OCI-M1 (cell line): ENCODE measurements around the gene SPDYE18.
"Not testable (repeated sequence)": the region's sequence is repeated elsewhere in the genome, so short reads cannot be mapped to it uniquely, and the experiment has no call there.

ENCODE experiments used
- DNase-seq: peaks from one replicate; lab custom pipeline; 2025; lab: John Stamatoyannopoulos, UW

The SPDYE18 gene

DNA sequence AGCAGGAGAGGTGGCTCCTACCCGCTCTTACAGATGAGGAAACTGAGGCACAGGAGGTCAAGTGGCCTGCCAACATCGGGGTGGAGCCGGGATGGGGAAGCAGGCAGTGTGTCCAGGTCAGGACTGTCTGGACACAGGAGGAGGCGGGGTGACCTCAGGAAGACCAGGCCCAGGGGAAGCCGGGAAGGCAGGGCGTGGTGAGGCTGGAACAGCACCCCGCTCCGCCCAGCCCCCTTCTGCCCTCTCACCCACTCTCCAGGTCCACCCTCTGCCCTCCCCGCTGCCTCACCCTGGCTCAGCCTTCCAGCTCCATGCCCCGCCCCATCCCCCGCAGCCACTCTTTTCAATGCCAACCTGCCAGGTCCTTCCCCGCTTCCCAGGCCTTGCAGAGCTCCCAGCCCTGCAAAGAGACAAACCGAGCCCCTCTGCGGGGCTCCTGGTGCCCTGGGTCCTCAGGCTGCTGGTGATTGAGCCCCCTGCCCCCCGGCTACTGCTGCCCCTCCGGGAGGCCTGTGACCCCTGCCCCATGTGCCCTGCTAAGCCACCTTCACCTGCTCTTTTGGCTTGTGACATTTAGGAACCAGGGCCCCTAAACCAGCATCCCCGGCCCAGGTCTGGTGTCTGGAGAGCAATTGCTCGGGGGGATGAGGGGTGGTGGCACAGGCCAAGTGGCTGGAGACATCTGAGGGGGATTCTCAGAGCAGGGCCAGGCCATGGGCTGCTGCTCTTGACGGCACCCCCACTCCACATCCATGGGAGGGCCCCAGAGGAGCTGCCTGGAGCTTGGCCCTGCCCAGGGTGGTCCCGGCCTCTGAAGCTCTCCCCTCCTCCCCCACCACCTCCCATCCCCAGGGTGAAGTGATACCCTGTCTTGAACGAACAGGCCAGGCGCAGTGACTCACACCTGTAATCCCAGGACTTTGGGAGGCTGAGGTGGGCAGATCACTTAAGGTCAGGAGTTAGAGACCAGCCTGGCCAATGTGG lies 55.9 kb downstream of the SPDYE18 start:
- DNase-seq, result not testable (repeated sequence)

DNA sequence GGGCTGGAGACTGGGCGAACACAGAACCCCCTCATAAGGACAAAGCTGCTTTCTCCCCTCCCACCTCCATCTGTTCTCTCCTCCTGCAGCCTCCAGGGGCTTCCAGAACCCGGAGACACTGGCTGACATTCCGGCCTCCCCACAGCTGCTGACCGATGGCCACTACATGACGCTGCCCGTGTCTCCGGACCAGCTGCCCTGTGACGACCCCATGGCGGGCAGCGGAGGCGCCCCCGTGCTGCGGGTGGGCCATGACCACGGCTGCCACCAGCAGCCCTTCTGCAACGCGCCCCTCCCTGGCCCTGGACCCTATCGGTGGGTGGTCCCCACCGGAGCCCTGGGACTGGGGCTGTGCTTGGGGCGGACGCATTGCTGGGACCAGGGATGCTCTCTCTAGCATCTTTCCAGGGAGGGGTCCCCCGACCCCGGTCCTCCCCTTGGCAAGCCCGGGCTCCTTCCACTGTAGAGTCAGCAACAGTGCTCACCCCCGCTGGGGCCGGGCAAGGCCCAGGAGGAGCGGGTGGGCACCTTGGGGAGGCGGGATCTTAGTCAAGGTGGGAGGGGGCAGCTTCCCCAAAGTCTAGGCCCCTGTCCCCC lies 56.8 kb downstream of the SPDYE18 start:
- not testable (repeated sequence) for DNase-seq

DNA sequence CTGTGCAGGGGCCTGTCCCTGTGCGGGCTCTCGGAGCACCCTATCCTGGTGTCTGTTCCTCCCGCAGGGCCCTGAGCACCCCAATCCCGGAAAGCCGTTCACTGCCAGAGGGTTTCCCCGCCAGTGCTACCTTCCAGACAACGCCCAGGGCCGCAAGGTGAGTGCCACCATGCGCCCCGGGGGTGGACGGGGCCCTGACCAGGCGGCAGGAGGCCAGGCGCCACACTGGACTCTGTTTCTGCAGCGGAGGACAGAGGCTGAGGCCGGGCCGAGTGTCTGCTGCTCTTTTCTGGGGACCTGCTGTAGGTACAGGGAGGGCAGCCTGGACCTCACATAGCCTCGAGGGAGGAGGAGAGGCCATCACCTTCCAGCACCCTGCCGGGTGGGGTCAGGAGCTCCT lies 58.2 kb downstream of the SPDYE18 start:
- not testable (repeated sequence) for DNase-seq

DNA sequence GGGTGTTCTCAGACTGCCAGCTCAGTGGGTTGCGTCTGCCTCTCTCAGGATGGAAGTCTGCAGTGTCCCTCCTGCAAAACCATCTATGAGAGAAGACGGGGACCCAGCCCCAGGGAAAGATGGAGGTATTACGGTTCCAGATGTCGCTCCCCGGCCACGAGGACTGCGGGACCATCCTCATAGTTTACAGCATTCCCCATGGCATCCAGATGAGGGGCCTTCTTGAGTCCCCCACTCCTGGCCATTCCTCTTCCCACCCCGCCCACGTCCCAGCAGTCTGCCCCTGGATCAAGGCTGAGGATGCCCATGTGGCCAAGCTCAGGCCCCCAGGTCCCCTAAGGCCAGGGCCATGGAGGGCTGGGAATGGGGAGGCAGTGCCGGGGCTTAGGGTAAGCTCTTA lies 59.1 kb downstream of the SPDYE18 start:
- not testable (repeated sequence) for DNase-seq

DNA sequence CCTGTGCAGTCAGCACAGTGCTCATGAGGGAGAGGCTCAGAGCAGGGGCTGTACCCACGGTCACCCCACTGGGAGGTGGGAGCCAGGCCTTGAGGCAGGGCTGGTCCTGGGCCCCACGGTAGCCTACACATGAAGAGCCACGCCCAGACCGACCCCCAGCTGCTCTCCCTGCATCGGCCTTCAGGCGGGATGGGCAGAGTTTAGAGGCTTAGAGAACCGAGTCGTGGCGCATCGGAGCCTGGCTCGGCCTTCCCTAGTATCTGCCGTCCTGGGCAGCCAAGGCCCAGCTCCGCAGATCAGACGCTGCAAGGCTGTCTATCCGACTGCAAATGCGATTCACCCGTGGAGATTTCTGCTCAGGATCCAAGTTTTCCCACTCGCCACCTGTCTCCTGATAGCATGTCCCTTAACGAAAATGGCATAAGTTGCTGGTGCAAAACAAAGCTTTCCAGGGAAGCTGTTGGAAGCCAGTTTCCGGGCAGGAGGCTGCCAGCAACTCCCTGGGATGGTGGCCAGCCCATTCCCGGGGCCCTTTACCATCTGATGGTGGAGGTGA lies 59.6 kb downstream of the SPDYE18 start:
- not testable (repeated sequence) for DNase-seq

DNA sequence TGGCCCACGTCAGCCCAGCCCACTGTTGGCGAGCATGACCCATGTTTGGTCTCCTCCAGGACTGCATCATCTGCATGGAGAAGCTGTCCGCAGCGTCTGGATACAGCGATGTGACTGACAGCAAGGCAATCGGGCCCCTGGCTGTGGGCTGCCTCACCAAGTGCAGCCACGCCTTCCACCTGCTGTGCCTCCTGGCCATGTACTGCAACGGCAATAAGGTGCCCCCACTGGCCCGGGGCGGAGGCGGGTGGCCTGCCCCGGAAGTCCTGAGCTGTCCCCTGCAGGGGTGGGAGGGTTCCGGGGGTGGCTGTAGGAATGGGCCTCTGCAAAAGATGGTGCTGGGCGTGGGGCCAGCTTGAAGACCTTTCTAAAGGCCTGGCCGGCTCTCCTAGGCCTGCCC lies 60.3 kb downstream of the SPDYE18 start:
- DNase-seq, result not testable (repeated sequence)
